Activated T-cell treated with anti-CD3 and anti-CD28 coated beads, Interleukin-2, amount 50 U/mL, for 1 hour (primary cell): ENCODE measurements around the gene RPL18A.

ENCODE experiments used
- DNase-seq: peaks from one replicate; pipeline ENCODE4 v3.0.0-alpha.2; 2020

Gene RPL18A

DNA sequence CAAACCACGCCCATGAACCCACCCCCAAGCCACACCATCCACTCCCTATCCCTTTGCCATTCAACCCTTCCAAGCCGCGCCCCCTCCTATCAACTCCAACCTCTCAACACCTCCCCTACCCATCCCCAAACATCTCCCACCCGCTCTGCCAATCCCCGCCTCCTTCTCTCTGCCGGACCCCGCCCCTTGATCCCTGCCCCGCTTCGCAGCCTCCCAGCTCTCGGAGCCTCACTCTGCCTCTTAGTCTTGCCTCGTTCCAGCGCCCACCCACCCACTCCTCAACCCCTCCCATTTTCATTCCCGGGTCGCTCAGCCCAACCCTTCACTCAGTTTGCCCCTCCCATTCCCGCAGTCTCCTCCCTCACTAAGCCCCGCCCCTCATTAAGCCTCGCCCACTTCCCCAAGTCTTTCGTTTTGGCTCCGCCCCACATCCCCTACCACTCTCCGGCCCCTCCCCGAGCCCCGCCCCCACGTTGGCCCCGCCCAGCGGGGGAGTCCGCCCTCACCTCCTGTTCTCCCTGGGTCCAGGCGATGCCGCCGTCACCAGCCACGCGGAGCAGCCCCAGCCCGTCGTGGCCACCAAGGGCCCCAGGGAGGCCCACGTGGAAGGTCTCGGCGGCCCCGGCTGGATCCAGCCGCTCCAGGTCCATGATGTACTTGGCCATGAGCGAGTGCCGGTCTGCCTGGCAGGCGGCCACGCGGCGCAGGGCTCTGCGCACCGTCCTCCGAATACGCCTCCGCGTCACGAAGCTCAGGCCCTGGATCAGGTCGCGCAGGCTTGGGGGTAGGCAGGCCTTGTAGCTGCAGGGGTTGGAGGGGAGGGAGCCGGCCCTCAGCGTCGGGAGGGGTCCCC, 17.7 kb upstream of the RPL18A start:
- peak; percentile 55 for DNase-seq

DNA sequence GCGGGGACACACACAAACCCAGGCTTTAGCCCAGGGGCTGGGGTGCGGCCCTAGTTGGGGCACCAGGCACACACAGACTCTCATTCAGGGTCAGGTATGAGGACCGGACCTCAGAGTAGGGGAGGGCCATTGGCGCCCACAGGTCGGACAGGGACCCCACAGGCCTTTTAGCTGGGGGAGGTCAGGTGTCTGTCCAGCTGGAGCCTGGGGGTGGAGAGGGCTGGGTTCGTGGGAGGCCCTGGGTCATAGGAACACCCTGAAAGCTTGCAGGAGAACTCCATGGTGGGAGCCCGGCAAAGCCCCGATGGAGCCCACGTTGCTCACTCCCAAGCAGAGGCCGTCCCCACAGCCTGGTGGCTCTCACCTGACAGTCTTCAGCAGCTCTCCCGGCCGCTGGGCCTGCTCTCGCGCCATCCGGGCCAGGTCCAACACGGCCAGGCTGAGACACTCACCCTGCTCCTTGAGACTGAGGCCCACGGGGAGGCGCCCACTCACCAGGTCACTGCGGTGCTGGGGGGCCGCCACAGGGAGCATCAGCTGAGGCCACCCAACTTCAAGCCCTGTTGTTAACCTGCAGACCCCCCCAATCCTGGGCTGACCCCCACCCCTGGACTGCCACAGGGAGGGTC, 16.9 kb upstream of the RPL18A start:
- no peak for DNase-seq

DNA sequence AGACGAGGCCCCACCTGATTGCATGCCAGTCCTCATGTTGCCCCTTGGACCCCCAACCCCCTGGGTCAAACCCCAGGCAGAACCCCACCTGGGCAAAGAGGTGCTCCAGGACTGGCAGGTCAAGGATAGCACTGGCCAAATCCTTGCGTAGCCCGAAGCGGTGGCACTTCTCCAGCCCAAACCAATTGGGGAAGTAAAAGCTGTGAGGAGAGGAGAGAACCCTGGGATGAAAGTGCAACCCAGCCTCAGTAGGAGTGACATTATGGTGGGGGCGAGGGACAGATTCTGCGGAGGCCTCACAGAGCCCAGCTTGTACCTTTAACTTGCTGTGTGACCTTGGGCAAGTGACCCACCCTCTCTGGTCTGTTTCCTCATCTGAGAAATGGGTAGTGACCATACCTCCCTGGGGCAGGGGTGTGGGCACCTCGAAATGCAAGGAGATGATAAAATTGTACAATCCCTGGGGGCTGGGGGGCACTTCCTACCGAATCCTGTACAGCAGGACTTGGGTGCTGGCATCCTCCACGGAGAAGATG, 16.4 kb upstream of the RPL18A start:
- DNase-seq, result no peak

DNA sequence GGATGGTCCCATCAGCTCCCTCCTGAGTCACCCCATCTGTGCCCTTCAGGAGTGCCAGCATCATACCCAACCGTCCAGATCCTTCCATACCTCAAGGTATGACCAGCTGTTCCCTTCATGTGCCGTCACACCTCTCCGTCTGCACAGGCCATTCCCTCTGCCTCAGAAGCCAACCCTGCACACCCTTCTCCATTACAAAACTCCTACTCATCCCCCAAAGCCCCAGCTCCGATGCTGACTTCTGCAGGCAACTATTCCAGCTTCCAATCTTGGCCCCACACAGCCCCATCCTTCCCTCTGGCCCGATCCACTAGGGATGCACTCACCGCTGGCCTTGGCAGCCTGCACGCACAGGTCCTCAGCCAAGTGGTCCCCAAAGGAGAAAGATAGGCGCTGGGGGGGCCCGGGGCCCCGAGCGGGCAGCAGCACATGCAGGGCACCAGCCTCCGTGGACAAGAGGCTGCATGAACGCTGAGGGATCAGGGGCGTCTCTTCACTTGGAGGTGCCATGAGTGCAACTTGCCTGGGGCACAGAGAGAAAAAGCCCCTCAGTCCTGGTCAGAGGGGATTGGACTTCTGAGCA, 15.7 kb upstream of the RPL18A start:
- no peak for DNase-seq

DNA sequence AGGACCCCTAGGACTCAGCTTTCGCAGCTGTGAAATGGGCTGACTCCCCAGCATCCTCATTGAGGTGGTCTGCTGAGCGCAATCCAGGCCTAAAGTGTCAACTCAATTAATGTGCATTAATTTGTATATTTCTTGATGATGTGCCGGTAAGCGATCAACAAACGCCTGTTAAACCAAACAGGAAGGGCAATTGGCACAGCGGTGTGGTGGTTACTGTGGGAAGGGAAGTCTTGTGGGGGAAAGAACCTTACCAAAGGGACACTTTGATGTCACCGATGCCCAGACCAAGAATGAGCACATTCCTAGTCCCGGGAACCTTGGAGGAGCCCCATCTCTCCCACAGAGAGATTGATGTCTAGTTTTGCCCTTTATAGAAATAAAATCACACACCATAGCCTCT, 13.6 kb upstream of the RPL18A start:
- no peak for DNase-seq

DNA sequence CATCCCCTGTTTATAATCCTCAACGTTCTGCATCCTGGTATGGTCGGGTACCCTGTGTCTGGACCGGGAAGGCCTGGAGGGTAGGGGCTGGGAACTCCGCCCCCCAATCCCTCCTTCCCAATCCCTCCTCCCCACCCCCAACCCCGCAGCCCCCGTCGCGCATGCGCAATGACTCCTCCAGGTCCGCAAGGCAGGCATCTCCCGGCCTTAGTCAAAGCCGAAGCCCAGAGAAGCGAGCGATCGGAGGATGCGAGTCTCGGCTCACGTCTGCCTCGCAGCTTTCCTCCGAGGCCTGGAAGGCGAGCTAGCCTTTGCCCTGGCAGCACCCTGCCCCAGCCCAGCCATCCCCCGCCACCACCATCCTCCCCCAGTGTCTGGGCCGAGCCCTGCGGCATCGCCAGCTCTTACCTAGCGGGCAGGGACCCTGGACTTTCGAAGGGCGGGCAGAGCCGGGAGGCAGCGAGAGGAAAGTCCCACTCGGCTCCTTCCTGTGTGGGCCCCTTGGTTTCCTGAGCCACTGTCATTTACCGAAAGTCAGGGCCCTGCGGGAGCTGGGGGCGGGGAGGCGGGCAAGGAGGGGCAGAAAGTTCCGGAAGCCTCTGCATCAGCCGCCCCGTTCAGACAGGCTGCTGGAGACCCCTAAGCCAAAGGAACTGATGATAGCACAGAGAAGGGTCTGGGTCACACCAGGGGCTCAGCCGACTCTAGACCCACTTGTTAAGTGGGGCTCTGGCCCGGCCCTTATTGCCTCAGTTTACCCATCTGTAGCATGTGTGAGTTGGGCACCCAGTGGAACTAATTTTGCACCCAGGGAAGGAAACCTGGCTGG, 12.0 kb upstream of the RPL18A start, which contains the start of gene JAK3:
JAK3 (minus strand) TSS at position 445 of the 829 bp plus-strand sequence. CDS start 3,565 bp downstream, outside the sequence.
- DNase-seq, result peak; percentile 80

DNA sequence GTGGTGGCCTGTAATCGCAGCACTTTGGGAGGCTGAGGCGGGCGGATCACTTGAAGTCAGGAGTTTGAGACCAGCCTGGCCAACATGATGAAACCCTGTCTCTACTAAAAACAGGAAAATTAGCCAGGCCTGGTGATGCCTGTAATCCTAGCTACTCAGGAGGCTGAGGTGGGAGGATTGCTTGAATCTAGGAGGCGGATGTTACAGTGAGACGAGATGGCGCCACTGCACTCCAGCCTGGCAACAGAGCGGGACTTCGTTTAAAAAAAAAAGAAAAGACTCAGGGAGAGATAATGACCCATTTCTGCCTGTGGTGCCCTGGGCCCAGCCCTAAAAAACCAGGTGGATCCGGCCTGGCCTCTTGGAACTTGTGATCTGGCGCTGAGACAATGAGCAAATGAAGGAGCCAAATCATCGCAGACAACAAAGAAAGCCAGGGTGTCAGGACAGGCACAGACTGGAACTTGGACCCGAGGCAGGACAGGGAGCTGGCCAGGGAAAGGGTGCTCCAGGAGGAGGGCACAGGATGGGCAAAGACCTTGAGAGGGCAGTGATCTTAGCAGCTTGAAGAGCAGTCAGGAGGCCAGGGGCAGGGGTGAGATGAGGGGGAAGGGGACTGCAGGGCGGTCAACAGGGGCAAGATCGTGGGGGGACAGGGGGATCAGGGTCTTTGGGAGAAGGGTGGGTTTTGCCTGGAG, 11.0 kb upstream of the RPL18A start:
- DNase-seq, result no peak

DNA sequence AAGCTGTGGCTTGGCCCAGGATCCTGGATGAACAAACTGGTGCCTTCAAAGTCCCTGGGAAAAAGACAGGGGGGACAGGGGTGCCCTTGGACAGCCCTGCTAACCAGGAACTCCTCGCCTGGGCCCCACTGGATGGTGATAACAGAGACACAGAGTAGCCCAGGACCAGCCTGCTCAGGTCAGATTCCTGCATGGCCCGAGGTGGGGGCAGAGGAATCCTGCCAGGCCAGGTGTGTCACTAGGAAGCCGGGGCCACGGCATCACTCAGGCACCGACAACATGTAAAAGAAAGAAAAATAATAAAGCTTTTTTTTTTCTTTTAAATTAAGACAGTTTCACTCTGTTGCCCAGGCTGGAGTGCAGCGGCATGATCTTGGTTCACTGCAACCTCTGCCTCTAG, 5.6 kb upstream of the RPL18A start:
- DNase-seq, result no peak

DNA sequence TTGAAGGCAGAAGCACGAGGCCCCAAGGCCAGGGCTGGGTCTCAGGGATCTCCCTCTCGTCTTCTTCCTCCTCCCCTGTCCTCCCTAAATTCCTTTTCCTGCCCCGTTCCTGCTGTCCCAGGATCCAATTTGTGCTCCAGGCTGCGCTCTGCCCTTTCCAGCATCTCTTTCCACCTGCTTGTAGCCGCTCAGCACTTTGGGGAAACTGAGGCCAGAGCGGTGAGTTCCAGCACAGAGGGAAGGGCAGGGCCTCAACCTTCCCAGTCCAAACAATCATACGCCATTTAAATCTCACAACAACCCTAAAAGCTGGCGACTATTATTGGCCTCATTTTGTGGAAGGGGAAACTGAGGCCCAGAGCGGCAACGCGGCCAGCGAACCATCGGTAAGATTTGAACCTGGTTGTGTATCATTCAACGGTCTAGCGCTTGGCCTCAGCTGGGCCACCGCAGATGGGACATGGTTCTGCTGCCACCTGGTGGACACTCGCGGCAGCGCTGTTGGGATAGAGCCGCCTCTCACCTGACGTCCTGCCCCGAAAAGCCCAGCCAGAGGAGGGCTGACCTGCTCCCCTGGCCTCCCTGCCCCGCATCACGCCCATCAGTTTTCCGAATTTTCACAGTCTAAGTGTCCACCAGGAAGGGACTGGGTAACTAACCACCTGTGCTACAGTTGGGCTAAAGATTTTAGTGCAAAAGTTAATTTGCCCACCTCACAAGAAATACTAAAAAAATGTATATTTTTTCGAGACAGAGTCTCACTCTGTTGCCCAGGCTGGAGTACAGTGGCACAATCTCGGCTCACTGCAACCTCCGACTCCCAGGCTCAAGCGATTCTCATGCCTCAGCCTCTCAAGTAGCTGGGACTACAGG, 4.2 kb upstream of the RPL18A start:
- DNase-seq, result peak; percentile 94

DNA sequence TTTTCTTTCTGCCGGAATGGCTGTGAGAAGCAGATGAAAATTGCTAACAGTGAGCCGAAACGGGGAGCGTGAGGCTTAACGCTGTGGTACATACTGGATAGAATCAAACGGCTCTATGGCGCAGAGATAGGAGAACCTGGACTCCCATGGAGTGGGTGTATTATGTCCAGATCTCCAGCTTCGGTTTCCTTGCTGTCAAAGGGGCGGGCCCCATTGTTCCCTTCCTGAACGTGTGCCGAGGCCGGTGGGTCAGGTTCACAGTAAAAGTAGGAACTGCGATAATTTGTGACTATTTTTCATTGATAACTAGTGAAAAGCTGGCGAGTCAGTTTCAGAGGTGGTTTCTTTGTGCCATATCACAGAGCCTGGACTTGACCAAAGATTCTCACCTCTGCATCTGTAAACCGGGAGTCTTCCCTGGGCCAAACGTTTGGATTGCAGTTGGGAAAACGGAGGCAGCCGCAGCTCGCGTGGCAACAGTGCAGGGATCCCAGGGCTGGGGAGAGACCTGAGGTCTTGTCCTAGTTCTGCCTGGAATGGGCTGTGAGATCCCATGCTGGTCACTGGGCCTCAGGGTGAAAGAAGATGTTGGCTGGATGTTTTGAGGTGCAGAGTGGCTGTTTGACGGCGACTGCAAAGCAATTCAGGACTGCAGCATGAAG, 752 bp downstream of the RPL18A start:
- no peak for DNase-seq

DNA sequence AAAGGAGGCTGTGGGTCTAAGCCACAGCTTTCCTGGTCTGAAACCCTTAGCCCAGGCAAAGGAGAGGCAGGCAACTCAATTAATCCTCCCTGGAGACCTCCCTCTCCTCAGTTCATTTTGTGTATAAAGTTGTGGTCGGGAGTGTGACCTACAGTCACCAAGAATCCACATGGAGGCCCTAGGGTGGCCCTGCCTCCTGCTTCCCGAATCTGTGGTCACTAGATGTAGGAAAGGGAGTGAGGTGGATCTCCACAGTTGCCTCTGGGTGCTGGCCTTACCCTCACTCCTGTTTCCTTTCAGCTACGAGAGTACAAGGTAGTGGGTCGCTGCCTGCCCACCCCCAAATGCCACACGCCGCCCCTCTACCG, 1.3 kb downstream of the RPL18A start:
- DNase-seq, result no peak

DNA sequence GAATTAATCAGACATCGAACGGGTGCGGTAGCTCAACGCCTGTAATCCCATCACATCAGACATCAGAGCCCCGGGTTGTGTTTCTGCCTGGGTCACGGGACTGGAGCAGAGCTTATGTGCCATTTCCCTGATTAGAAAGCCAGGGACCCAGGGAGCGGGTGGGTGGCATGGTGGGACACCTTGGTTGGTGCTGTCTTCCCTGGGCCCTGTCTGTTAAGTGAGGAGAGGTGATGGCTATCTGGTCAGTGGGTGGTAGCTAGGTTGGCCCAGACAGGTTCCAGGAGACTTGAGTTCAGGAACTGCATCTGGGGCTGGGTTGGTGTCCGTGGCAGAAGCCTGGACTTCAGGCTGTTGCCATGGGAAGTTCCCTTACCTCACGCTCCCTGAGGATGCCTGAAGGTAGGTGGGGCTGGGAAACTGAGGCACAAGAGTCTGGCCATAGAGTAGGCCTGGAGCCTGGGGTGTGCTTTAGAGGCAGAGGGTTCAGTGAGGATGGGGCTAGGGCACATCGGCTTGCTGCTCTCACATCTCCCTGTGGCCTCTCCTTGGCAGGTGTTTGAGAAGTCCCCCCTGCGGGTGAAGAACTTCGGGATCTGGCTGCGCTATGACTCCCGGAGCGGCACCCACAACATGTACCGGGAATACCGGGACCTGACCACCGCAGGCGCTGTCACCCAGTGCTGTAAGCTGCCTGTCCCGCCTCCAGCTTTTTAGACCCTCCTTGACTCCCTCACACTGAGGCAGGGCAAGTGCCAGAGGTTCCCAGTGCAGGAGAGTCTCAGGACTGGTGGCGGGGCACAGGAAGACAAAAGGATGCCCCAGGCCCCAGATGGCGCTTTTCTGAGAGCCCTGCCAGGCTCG, 2.1 kb downstream of the RPL18A start:
- no peak for DNase-seq

DNA sequence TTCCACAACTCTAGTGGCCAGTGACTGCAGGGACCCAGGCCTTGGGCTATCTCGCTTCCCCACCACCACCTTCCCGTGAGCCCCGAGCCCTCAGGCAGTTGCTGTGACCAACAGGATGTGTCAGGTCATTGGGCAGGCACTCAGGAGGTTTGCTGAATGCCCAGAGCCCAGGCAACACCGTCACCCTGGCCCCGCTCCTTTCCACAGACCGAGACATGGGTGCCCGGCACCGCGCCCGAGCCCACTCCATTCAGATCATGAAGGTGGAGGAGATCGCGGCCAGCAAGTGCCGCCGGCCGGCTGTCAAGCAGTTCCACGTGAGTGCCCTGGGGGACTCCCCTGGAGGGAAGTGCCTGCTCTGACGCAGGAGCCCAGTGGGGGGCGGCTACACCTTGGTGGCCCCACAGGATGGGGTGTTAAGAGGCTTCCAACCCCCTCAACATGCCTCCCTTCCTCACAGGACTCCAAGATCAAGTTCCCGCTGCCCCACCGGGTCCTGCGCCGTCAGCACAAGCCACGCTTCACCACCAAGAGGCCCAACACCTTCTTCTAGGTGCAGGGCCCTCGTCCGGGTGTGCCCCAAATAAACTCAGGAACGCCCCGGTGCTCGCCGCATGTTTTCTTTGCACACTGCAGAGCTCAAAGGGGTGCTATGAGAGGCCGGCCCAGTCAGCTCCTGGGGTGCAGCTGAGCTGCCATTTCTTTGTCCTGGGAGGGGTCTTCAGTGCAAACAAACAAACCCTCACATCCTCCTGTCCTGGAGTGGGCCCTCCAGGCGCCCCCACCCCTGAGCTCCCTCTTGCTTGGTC, 3.2 kb downstream of the RPL18A start:
- DNase-seq, result no peak

DNA sequence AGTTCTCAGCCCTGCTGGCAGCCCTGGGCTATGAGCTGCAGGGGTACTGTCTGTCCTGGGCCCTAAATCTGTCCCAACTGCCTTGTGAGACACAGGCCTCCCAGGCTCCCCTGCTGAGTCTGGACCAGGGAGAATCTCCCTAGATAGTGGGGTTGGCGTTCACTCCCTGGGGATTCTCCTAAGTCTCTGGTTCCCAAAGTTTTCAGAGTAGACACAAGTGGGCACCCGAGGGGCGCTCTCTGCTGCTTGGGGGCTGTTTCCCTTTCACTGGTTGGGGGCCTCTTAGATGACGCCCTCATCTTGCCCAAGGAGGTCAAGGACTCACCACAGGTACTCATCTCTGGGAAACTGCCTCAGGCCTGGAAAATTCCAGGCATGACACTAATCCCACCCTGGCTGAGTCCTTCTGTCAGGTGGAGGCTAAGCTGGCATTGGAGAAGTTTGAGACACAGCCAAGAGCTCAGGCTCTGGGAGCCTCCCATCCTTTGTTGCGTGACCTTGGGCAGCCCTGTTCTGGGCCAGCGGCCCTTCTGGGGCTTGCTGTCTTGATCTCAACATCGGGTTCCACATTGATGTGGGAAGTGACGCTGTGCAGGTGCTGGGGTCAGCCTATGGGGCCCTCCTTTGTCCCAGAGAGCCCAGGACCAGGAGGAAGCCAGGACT, 3.9 kb downstream of the RPL18A start:
- no peak for DNase-seq

DNA sequence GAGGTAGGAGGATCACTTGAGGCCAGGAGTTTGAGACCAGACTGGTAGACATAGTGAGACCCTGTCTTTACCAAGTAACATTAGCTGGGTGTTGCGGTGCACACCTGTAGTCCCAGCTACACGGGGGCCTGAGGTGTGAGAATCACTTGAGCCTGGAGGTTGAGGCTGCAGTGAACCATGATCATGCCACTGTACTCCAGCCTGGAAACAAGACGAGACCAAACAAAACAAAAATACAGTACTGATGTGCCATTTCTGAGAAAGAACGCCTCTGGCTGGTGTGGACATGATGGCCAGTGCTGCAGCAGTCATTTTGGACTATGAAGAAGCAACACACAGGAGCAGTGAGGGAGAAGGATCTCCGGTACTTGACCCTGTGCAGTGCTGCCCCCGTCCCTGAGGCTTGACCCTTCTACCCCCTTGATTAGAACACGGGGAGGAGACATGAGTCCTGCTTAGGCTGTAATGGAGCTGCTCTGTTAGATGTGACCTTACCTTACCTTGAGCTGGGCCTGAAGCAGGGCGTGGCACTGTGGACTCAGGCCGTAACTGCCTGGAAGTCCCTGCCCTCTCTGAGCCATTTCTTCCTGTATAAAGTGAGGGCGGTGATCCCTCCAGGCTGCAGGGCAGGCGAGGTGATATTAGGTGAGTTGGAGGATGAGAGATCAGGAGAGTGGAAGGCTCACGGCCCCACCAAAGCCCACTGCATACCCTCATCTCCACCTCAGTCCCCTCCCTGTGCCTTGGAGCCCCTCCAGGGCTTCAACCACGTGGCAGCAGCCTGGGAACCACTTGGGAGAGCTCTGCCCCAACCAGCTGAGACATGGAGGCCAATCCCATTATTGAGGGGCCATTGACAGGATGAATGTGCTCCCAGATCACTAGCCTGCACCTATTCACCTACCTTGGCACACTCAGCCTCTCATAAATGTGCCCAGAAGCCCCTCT, 5.9 kb downstream of the RPL18A start:
- DNase-seq, result no peak

DNA sequence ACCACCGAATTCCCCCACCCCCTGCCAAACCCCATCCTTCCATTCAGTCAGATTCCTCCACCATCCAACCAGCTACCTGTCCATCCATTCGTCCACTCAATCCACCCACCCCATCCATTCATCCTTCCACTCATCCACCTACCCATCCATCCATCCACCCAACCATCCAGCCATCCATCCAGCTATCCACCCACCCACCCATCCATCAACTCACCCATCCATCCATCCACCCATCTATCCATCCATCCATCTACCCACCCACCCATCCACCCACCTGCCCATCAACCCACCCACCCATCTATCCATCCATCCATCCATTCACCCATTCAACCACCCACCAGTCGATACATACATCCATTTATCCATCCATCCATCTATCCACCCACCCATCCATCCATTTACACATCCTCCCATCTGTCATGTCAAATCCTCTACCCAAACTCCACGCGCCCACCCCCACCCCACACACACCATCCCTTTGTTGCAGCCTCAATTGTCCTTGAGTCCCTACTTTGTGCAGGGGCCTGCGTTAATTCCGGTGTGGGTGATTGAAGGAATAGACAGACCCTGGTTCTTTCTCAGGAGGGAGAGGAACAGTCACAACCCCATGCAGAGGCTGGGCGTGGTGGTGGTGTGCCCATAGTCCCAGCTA, 6.7 kb downstream of the RPL18A start:
- DNase-seq, result no peak
